Measurements from ENCODE around the gene TLE3.

TLE3 gene

GRCh38 chr15:70051948-70052633, 45.6 kb downstream of the TLE3 start:
- H3K27ac ChIP-seq (ENCODE audit: low read depth, low read length) = no peak overlapping the region
- no peak overlapping the region for H3K4me3 ChIP-seq (ENCODE audit: low read length)
- H3K4me1 ChIP-seq (ENCODE audit: control insufficient read depth, insufficient read depth, low read length) = peaks cover 6% of the 10 kb centered on the region
- no peak overlapping the region for H3K9ac ChIP-seq (ENCODE audit: low read length)
- peaks cover 45% of the 10 kb centered on the region for H3K36me3 ChIP-seq (ENCODE audit: control insufficient read depth, insufficient read depth, low read length)
- no peaks in the 10 kb centered on the region for H3K27me3 ChIP-seq (ENCODE audit: control insufficient read depth, insufficient read depth, low read length)

- Histone ChIP-seq H3K4me1 (ENCODE audit: control insufficient read depth, insufficient read depth, low read length) (peaks cover 6% of the 10 kb centered on the region), H3K9ac (ENCODE audit: low read length) (no peak overlapping the region), H3K36me3 (ENCODE audit: control insufficient read depth, insufficient read depth, low read length) (peaks cover 42% of the 10 kb centered on the region), H3K27ac (ENCODE audit: low read depth, low read length) (no peak overlapping the region), H3K4me3 (ENCODE audit: low read length) (no peak overlapping the region), H3K27me3 (ENCODE audit: control insufficient read depth, insufficient read depth, low read length) (no peaks in the 10 kb centered on the region)
Measured at GRCh38 chr15:70050970-70051369, 46.7 kb downstream of the TLE3 start.

GRCh38 chr15:70050441-70050840, 47.3 kb downstream of the TLE3 start:
- H3K27me3 ChIP-seq (ENCODE audit: control insufficient read depth, insufficient read depth, low read length) = no peaks in the 10 kb centered on the region
- no peak overlapping the region for H3K27ac ChIP-seq (ENCODE audit: low read depth, low read length)
- H3K9ac ChIP-seq (ENCODE audit: low read length) = no peak overlapping the region
- peaks cover 38% of the 10 kb centered on the region for H3K36me3 ChIP-seq (ENCODE audit: control insufficient read depth, insufficient read depth, low read length)
- peaks cover 6% of the 10 kb centered on the region for H3K4me1 ChIP-seq (ENCODE audit: control insufficient read depth, insufficient read depth, low read length)
- no peak overlapping the region for H3K4me3 ChIP-seq (ENCODE audit: low read length)

DNA sequence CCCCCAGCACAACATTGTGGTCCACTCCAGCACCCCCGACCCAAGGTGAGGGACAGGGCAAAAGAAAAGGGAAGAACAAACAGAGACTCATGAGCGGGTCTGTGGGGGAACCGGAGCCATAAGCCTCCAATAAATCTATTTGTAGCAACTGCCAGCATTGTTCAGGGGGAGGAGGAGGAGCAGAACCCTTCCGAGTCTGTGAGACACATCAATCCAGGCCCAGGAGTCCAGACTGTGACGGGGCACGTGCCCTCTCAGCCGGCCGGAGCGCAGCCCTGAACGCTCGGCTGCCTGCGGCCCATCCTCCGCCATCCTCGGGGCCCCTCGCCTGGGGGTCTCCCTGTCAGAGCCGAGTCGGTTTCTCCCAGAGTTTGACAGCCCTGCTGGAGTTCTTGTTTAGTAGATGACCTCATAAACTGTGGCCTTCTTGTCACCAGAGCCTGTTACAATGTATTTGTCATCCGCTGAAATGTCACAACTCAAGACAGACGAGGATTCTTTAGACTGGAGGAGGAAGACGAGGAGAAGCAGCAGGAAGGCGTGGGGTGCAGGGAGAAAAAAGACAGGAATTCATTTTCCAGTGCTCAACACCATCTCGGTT, 47.9 kb downstream of the TLE3 start:
- Histone ChIP-seq H3K9ac (ENCODE audit: low read length) (no peak overlapping the region), H3K4me1 (ENCODE audit: control insufficient read depth, insufficient read depth, low read length) (peaks cover 6% of the 10 kb centered on the region), H3K36me3 (ENCODE audit: control insufficient read depth, insufficient read depth, low read length) (peaks cover 34% of the 10 kb centered on the region), H3K4me3 (ENCODE audit: low read length) (no peak overlapping the region), H3K27ac (ENCODE audit: low read depth, low read length) (peak overlapping the region; percentile 17), H3K27me3 (ENCODE audit: control insufficient read depth, insufficient read depth, low read length) (no peaks in the 10 kb centered on the region)

- H3K27ac ChIP-seq (ENCODE audit: low read depth, low read length) = no peak overlapping the region
- no peaks in the 10 kb centered on the region for H3K27me3 ChIP-seq (ENCODE audit: control insufficient read depth, insufficient read depth, low read length)
- H3K9ac ChIP-seq (ENCODE audit: low read length) = no peak overlapping the region
- H3K4me3 ChIP-seq (ENCODE audit: low read length) = no peak overlapping the region
- H3K36me3 ChIP-seq (ENCODE audit: control insufficient read depth, insufficient read depth, low read length) = peaks cover 24% of the 10 kb centered on the region
- H3K4me1 ChIP-seq (ENCODE audit: control insufficient read depth, insufficient read depth, low read length) = peaks cover 6% of the 10 kb centered on the region
Measured at GRCh38 chr15:70048578-70049514, 48.9 kb downstream of the TLE3 start.

DNA sequence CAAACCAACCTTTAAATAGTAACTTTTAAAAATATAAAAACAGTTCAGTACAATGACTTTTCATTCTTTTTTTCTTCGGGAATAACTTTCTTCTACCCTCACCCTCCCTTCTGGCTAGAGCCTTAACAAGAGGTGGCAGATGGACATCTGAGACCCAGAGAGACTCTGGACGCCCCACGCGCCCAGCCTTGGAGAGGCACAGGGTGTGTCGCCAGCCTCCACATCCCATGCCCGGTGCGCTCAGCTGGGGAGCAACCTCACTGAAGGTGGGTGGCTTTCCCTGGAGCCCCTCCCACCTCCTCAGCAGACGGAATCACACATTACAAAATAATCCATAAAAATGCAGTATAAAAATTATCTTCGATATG, 49.5 kb downstream of the TLE3 start:
- Histone ChIP-seq H3K9ac (ENCODE audit: low read length) (no peak overlapping the region), H3K36me3 (ENCODE audit: control insufficient read depth, insufficient read depth, low read length) (peaks cover 18% of the 10 kb centered on the region), H3K4me3 (ENCODE audit: low read length) (no peak overlapping the region), H3K4me1 (ENCODE audit: control insufficient read depth, insufficient read depth, low read length) (peaks cover 6% of the 10 kb centered on the region), H3K27ac (ENCODE audit: low read depth, low read length) (no peak overlapping the region), H3K27me3 (ENCODE audit: control insufficient read depth, insufficient read depth, low read length) (no peaks in the 10 kb centered on the region)

DNA sequence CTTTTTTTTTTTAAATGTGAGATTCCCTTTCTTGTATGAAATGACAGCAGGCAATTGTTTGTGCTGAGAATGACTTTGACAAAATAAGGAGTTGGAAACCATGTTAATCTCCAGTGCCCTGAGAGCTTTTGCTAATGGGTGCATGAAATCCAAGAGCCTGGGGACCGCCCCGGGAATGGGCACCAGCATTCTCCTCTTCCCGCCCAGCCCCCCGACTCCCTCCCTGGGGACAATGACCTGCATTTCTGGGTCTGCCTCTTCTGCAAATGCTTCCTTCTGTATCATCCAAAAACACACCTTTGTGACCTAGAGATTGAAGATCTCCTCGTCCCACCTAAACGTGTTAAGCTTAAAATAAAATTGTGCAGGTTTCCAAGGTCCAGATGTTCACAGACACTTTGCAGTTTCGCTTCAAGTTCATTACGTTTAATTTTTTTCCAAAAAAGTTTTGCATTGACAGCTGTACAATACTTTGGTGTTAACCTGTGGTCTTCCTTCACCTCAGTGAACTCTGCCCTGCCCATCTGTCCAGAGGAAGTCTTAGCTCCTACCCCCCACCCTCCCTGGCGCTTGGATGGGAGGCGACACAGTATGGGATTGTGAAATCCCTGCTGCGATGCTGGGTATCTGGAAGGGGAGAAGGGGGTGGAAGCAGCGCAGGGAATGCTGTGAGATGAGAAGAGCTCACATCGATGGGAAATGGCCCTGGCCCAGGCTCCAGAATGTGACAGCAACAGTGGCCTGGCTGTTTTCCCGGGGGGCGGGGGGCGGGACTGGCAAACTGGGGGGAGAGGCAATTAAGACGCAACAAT, 50.1 kb downstream of the TLE3 start:
- H3K27me3 ChIP-seq (ENCODE audit: control insufficient read depth, insufficient read depth, low read length) = no peaks in the 10 kb centered on the region
- peaks cover 14% of the 10 kb centered on the region for H3K36me3 ChIP-seq (ENCODE audit: control insufficient read depth, insufficient read depth, low read length)
- H3K4me3 ChIP-seq (ENCODE audit: low read length) = no peak overlapping the region
- peaks cover 6% of the 10 kb centered on the region for H3K4me1 ChIP-seq (ENCODE audit: control insufficient read depth, insufficient read depth, low read length)
- no peak overlapping the region for H3K9ac ChIP-seq (ENCODE audit: low read length)
- H3K27ac ChIP-seq (ENCODE audit: low read depth, low read length) = no peak overlapping the region

DNA sequence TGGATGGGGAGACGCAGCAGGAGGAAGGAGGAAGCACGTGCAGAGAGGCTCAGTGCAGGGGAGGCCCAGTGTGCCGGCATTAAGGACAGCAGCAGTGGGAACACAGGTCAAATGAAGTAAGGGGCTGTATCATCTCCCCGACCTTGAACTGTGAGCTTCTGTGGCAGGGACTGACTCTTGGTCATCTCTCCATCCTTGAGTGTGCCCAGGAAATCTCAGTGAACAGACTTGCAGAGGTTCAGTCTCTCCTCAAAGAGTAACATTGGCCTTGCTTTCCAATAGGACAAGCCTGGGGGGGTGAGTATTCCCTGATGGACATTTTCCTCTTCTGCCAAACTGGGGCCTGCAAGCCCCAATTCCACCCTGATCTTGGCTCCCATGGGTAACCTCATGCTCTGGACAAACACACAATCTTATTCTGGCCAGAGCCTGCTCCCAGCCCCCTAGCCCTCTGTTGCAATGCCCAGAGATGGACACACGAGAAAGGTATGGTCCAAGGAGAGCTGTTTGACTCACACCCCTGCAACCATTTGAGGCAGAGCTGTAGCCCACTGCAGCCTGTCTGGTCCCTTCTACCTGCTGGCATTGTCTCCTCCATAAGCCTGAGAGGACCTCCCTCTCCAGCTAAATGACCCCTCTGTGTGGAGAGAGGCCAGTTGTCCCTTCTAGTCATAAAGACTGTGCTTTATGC, 50.9 kb downstream of the TLE3 start:
- Histone ChIP-seq H3K27ac (ENCODE audit: low read depth, low read length) (no peak overlapping the region), H3K36me3 (ENCODE audit: control insufficient read depth, insufficient read depth, low read length) (peaks cover 14% of the 10 kb centered on the region), H3K4me3 (ENCODE audit: low read length) (no peak overlapping the region), H3K9ac (ENCODE audit: low read length) (no peak overlapping the region), H3K27me3 (ENCODE audit: control insufficient read depth, insufficient read depth, low read length) (no peaks in the 10 kb centered on the region), H3K4me1 (ENCODE audit: control insufficient read depth, insufficient read depth, low read length) (peaks cover 6% of the 10 kb centered on the region)

- no peak overlapping the region for H3K9ac ChIP-seq (ENCODE audit: low read length)
- H3K27me3 ChIP-seq (ENCODE audit: control insufficient read depth, insufficient read depth, low read length) = no peaks in the 10 kb centered on the region
- peaks cover 3% of the 10 kb centered on the region for H3K36me3 ChIP-seq (ENCODE audit: control insufficient read depth, insufficient read depth, low read length)
- H3K27ac ChIP-seq (ENCODE audit: low read depth, low read length) = no peak overlapping the region
- H3K4me3 ChIP-seq (ENCODE audit: low read length) = no peak overlapping the region
- H3K4me1 ChIP-seq (ENCODE audit: control insufficient read depth, insufficient read depth, low read length) = peaks cover 6% of the 10 kb centered on the region
Measured at GRCh38 chr15:70045045-70045444, 52.7 kb downstream of the TLE3 start.

- H3K4me3 ChIP-seq (ENCODE audit: low read length) = no peak overlapping the region
- H3K36me3 ChIP-seq (ENCODE audit: control insufficient read depth, insufficient read depth, low read length) = peaks cover under 1% of the 10 kb centered on the region
- no peak overlapping the region for H3K27ac ChIP-seq (ENCODE audit: low read depth, low read length)
- H3K9ac ChIP-seq (ENCODE audit: low read length) = no peak overlapping the region
- no peaks in the 10 kb centered on the region for H3K27me3 ChIP-seq (ENCODE audit: control insufficient read depth, insufficient read depth, low read length)
- peaks cover 3% of the 10 kb centered on the region for H3K4me1 ChIP-seq (ENCODE audit: control insufficient read depth, insufficient read depth, low read length)
Measured at GRCh38 chr15:70044168-70044567, 53.5 kb downstream of the TLE3 start.

- no peaks in the 10 kb centered on the region for H3K36me3 ChIP-seq (ENCODE audit: control insufficient read depth, insufficient read depth, low read length)
- no peaks in the 10 kb centered on the region for H3K27me3 ChIP-seq (ENCODE audit: control insufficient read depth, insufficient read depth, low read length)
Measured at GRCh38 chr15:70043590-70043989, 54.1 kb downstream of the TLE3 start.

More at GRCh38 chr15:70043590-70043989, 54.1 kb downstream of the TLE3 start:
- no peak overlapping the region for H3K4me3 ChIP-seq (ENCODE audit: low read length)
- H3K9ac ChIP-seq (ENCODE audit: low read length) = no peak overlapping the region
- no peak overlapping the region for H3K27ac ChIP-seq (ENCODE audit: low read depth, low read length)
- H3K4me1 ChIP-seq (ENCODE audit: control insufficient read depth, insufficient read depth, low read length) = peaks cover 2% of the 10 kb centered on the region

Measured in rectal smooth muscle tissue (tissue), 1 donor.